Lower lobe of right lung (tissue), 2 donors: Measurements from ENCODE around the gene CRABP2. TPM values are rescaled to one million over a fixed set of nuclear protein-coding genes. Genes with fewer than 3 reads are reported as not detected.

Experiments used
- ATAC-seq, 2 donors: fragments of 200-7000 bp; cut with Tn5 transposase; one replicate each; pipeline ENCODE4 v1.9.1; 2020 to 2022; ENCODE audit warnings: mild to moderate bottlenecking in 2 of 2, moderate library complexity in 2 of 2
- DNase-seq: peaks from one replicate; pipeline ENCODE4 v3.0.0-alpha.2; 2020
- H3K27ac ChIP-seq: fragments of 200-600 bp; one replicate; pipeline ENCODE4 v1.8.0; 2022
- H3K27me3 ChIP-seq: fragments of 200-600 bp; one replicate; pipeline ENCODE4 v1.8.0; 2022; ENCODE audit warnings: low read depth
- H3K36me3 ChIP-seq: fragments of 200-600 bp; one replicate; pipeline ENCODE4 v1.8.0; 2022; ENCODE audit warnings: mild to moderate bottlenecking
- H3K4me1 ChIP-seq: fragments of 200-600 bp; one replicate; pipeline ENCODE4 v1.8.0; 2022
- H3K4me3 ChIP-seq: fragments of 200-600 bp; one replicate; pipeline ENCODE4 v1.8.0; 2022; ENCODE audit warnings: mild to moderate bottlenecking
- H3K9me3 ChIP-seq: fragments of 200-600 bp; one replicate; pipeline ENCODE4 v1.8.0; 2022
- intact Hi-C: fragments of 100-400 bp; cut with DNase I; formaldehyde crosslinking; loops from one replicate; pipeline ENCODE4 v1.11.0; 2022
- total RNA-seq: library from RNA; stranded (reverse); fragmentation: NEBNext Ultra II Directional; extraction: Animal tissue kit (Norgen Biotek cat#: 25700); gene quantifications from one replicate; pipeline ENCODE4 v1.2.1, GENCODE V29; 2021
- TF ChIP-seq, protein P1 (sequence below): fragments of 200-600 bp; IDR thresholded peaks from one replicate; pipeline ENCODE4 v1.8.0; 2022; ENCODE audit warnings: antibody characterized with exemption, mild to moderate bottlenecking
- donor health status: DM: no; HTN: yes; CAD: no; lungs with severe emphysema.

The CRABP2 gene
- total RNA-seq, 1 donor from 2014 or later: 2.1 TPM

DNA sequence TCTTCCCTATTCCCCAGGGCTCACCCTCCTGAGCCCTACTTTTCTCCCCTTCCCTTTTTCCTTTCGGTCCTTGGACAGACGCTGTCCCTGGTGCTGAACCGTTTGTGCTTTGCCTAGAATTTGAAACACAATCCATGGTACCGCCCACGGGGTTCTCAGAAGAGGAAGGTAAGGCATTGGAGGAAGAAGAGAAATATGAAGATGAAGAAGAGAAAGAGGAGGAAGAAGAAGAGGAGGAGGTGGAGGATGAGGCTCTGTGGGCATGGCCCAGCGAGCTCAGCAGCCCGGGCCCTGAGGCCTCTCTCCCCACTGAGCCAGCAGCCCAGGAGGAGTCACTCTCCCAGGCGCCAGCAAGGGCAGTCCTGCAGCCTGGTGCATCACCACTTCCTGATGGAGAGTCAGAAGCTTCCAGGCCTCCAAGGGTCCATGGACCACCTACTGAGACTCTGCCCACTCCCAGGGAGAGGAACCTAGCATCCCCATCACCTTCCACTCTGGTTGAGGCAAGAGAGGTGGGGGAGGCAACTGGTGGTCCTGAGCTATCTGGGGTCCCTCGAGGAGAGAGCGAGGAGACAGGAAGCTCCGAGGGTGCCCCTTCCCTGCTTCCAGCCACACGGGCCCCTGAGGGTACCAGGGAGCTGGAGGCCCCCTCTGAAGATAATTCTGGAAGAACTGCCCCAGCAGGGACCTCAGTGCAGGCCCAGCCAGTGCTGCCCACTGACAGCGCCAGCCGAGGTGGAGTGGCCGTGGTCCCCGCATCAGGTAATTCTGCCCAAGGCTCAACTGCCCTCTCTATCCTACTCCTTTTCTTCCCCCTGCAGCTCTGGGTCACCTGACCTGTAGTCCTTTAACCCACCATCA lies 53.0 kb downstream of the CRABP2 start:
- H3K4me3 ChIP-seq: no peak overlapping the region
- DNase-seq (no peak), ATAC-seq (no peak)
- no peaks in the 10 kb centered on the region for H3K9me3 ChIP-seq
- no peaks in the 10 kb centered on the region for H3K36me3 ChIP-seq
- H3K27ac ChIP-seq: no peak overlapping the region
- H3K4me1 ChIP-seq: peaks cover 10% of the 10 kb centered on the region
- TF ChIP-seq, protein P1, sequence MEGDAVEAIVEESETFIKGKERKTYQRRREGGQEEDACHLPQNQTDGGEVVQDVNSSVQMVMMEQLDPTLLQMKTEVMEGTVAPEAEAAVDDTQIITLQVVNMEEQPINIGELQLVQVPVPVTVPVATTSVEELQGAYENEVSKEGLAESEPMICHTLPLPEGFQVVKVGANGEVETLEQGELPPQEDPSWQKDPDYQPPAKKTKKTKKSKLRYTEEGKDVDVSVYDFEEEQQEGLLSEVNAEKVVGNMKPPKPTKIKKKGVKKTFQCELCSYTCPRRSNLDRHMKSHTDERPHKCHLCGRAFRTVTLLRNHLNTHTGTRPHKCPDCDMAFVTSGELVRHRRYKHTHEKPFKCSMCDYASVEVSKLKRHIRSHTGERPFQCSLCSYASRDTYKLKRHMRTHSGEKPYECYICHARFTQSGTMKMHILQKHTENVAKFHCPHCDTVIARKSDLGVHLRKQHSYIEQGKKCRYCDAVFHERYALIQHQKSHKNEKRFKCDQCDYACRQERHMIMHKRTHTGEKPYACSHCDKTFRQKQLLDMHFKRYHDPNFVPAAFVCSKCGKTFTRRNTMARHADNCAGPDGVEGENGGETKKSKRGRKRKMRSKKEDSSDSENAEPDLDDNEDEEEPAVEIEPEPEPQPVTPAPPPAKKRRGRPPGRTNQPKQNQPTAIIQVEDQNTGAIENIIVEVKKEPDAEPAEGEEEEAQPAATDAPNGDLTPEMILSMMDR: no peak
- intact Hi-C loops: no loop called here
- peaks cover 58% of the 10 kb centered on the region for H3K27me3 ChIP-seq

Other genes with a start within 250 kb of the CRABP2 start
- gene MEF2D, start 204.8 kb downstream of the CRABP2 start, total RNA-seq: 51.0 TPM
- 1.7 TPM for gene IQGAP3, start 133.0 kb downstream of the CRABP2 start, total RNA-seq
- not detected for gene TTC24, start 125.9 kb downstream of the CRABP2 start, total RNA-seq
- 62.2 TPM for gene NAXE, start 113.8 kb downstream of the CRABP2 start, total RNA-seq
- gene GPATCH4, start 104.1 kb downstream of the CRABP2 start, total RNA-seq: 17.9 TPM
- gene HAPLN2, start 86.2 kb downstream of the CRABP2 start, total RNA-seq: 0.21 TPM
- not detected for gene BCAN, start 63.5 kb downstream of the CRABP2 start, total RNA-seq
- gene NES, start 28.2 kb downstream of the CRABP2 start, total RNA-seq: 39.8 TPM
- gene METTL25B, start 22.9 kb upstream of the CRABP2 start, total RNA-seq: 41.0 TPM
- 22.6 TPM for gene ISG20L2, start 23.2 kb upstream of the CRABP2 start, total RNA-seq
- gene MRPL24, start 35.5 kb upstream of the CRABP2 start, total RNA-seq: 43.7 TPM
- gene HDGF, start 46.1 kb upstream of the CRABP2 start, total RNA-seq: 146 TPM
- gene PRCC, start 62.0 kb upstream of the CRABP2 start, total RNA-seq: 51.9 TPM
- 3.5 TPM for gene SH2D2A, start 111.3 kb upstream of the CRABP2 start, total RNA-seq
- not detected for gene INSRR, start 153.5 kb upstream of the CRABP2 start, total RNA-seq
- 1.9 TPM for gene NTRK1, start 155.3 kb upstream of the CRABP2 start, total RNA-seq
- gene PEAR1, start 188.1 kb upstream of the CRABP2 start, total RNA-seq: 14.8 TPM
- 5.3 TPM for gene LRRC71, start 215.0 kb upstream of the CRABP2 start, total RNA-seq